Testis (tissue), 3 donors: ENCODE results near the gene ADK. TPM values are rescaled to one million over a fixed set of nuclear protein-coding genes. Genes with fewer than 3 reads are reported as not detected.

ENCODE experiments used
- DNase-seq: peaks from one replicate; pipeline ENCODE4 v3.0.0-alpha.2; 2019
- H3K27ac ChIP-seq, 2 donors: fragments of 200-600 bp; sonication (generic); one replicate each; pipeline ENCODE4 v1.5.1; 2019
- H3K27me3 ChIP-seq: fragments of 200-600 bp; sonication (generic); one replicate; pipeline ENCODE4 v1.5.1; 2019
- H3K36me3 ChIP-seq: fragments of 200-600 bp; sonication (generic); one replicate; pipeline ENCODE4 v1.5.1; 2017; ENCODE audit warnings: low read depth; ENCODE audit errors: missing control alignments
- H3K4me1 ChIP-seq: fragments of 200-600 bp; sonication (generic); one replicate; pipeline ENCODE4 v1.5.1; 2019
- H3K4me3 ChIP-seq, 2 donors: fragments of 200-600 bp; sonication (generic); one replicate each; pipeline ENCODE4 v1.5.1; 2017 to 2019
- H3K9me3 ChIP-seq: fragments of 200-600 bp; sonication (generic); one replicate; pipeline ENCODE4 v1.5.1; 2017
- POLR2A ChIP-seq: fragments of 450-650 bp; IDR thresholded peaks from one replicate; pipeline ENCODE4 v1.6.1; 2017; ENCODE audit warnings: antibody characterized with exemption, mild to moderate bottlenecking, moderate library complexity
- WGBS, 2 donors: methylation state at CpG; one replicate each; pipeline ENCODE4 v1.1.5; 2018; 5-methylcytosine and 5-hydroxymethylcytosine counted together
- intact Hi-C: fragments of 100-400 bp; cut with DNase I; formaldehyde crosslinking; loops from one replicate; pipeline ENCODE4 v1.15.1; 2023; ENCODE audit warnings: low total_unique reads
- polyA plus RNA-seq: library from polyadenylated mRNA; stranded (reverse); fragments of 350-450 nt; fragmentation: Illumina TruSeq; extraction: RNeasy Lipid Tissue Mini Kit (QIAGEN cat#74804); gene quantifications from one replicate; pipeline ENCODE4 v1.2.3, GENCODE V29; 2014; ENCODE audit warnings: low read depth, low replicate concordance; ENCODE audit not compliant: insufficient read depth
- total RNA-seq, 2 donors: library from RNA; depleted of rRNA; stranded (reverse); fragments of >200 nt; gene quantifications; one replicate each; pipeline ENCODE4 v1.2.3, GENCODE V29; 2016
- TF ChIP-seq, protein P1 (sequence below), 3 experiments: fragments of 450-650 bp in 2 of 3; fragments of 200-600 bp in 1 of 3; sonication (generic) in 1 of 3; IDR thresholded peaks; one replicate each; pipeline ENCODE4 v1.5.1; 2016 to 2019; ENCODE audit warnings: antibody characterized with exemption in 3 of 3, mild to moderate bottlenecking in 2 of 3, moderate library complexity in 1 of 3

ADK gene
- total and polyA plus RNA-seq, 3 donors from 2014 or later = 23.3 to 61.8 (median 55.3) TPM

GRCh38 chr10:74332398-74332797 is 181.4 kb downstream of the ADK start:
- intact Hi-C loops = no loop called here
- no peak overlapping the region for H3K27ac ChIP-seq
- TF ChIP-seq POLR2A = no peak
- TF ChIP-seq, protein P1, sequence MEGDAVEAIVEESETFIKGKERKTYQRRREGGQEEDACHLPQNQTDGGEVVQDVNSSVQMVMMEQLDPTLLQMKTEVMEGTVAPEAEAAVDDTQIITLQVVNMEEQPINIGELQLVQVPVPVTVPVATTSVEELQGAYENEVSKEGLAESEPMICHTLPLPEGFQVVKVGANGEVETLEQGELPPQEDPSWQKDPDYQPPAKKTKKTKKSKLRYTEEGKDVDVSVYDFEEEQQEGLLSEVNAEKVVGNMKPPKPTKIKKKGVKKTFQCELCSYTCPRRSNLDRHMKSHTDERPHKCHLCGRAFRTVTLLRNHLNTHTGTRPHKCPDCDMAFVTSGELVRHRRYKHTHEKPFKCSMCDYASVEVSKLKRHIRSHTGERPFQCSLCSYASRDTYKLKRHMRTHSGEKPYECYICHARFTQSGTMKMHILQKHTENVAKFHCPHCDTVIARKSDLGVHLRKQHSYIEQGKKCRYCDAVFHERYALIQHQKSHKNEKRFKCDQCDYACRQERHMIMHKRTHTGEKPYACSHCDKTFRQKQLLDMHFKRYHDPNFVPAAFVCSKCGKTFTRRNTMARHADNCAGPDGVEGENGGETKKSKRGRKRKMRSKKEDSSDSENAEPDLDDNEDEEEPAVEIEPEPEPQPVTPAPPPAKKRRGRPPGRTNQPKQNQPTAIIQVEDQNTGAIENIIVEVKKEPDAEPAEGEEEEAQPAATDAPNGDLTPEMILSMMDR (IDR thresholded peaks at IDR 0.05) = no peak
- DNase-seq = no peak
- no peaks in the 10 kb centered on the region for H3K36me3 ChIP-seq
- no peaks in the 10 kb centered on the region for H3K9me3 ChIP-seq
- H3K4me1 ChIP-seq = no peaks in the 10 kb centered on the region
- H3K27me3 ChIP-seq = no peaks in the 10 kb centered on the region
- no peak overlapping the region for H3K4me3 ChIP-seq

DNA sequence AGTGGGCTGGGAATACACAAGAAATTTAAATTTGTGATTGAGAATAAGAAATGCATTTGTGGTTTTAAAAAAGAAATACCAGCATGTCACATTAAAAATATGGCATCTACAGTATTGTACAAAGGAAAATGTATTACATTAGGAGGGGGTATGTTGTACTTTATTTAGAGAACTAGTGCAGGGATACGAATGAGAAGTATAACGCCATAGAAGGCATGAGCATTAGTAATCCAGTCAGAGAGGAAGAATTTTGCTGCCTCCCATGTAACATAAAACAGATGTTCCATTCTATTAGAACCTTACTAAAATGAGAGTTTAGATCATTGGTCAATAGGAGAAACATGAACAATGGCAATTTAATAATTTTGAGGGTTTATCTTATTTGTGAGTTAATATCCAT is 182.2 kb downstream of the ADK start:
- Histone ChIP-seq H3K4me1 (no peaks in the 10 kb centered on the region), H3K36me3 (no peaks in the 10 kb centered on the region), H3K4me3 (no peak overlapping the region), H3K27ac (no peak overlapping the region), H3K9me3 (no peaks in the 10 kb centered on the region), H3K27me3 (no peaks in the 10 kb centered on the region)
- TF ChIP-seq, protein P1 (IDR thresholded peaks at IDR 0.05) = no peak
- TF ChIP-seq POLR2A = no peak
- WGBS, 2 donors = 92 to 96% methylated on average over 2 of the region's 2 CpGs
- intact Hi-C loops = no loop called here
- DNase-seq = no peak

DNA sequence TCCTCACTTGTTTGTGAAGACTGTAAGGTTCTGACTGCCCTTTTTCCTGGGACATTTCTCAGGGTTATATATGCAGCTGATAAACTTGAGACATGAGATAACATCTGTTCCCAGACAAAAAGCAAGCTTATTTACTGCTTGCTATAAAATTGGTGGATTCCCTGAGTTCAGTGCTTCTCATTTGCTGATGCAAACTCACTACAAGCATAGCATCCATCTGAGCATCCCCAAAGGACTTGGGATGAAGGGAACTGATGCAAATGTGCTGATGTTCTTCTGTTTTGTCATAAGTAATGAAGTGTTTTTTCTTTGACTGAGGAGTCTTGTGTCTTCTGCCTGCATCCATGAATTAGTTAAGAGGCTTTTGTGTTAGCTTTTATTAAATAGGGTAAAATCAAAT is 183.2 kb downstream of the ADK start:
- DNase-seq = no peak
- Histone ChIP-seq H3K9me3 (no peaks in the 10 kb centered on the region), H3K27ac (no peak overlapping the region), H3K4me1 (no peaks in the 10 kb centered on the region), H3K27me3 (no peaks in the 10 kb centered on the region), H3K36me3 (no peaks in the 10 kb centered on the region), H3K4me3 (no peak overlapping the region)
- no peak for TF ChIP-seq POLR2A
- TF ChIP-seq, protein P1 (IDR thresholded peaks at IDR 0.05) = no peak
- intact Hi-C loops = no loop called here

GRCh38 chr10:74335501-74335900 is 184.5 kb downstream of the ADK start:
- intact Hi-C loops = no loop called here
- Histone ChIP-seq H3K4me1 (no peaks in the 10 kb centered on the region), H3K27ac (no peak overlapping the region), H3K36me3 (no peaks in the 10 kb centered on the region), H3K4me3 (no peak overlapping the region), H3K9me3 (no peaks in the 10 kb centered on the region), H3K27me3 (no peaks in the 10 kb centered on the region)
- no peak for TF ChIP-seq POLR2A
- TF ChIP-seq, protein P1 (IDR thresholded peaks at IDR 0.05) = no peak
- DNase-seq = no peak
- WGBS, 2 donors = 61 to 88% methylated on average over 1 of the region's 1 CpG

DNA sequence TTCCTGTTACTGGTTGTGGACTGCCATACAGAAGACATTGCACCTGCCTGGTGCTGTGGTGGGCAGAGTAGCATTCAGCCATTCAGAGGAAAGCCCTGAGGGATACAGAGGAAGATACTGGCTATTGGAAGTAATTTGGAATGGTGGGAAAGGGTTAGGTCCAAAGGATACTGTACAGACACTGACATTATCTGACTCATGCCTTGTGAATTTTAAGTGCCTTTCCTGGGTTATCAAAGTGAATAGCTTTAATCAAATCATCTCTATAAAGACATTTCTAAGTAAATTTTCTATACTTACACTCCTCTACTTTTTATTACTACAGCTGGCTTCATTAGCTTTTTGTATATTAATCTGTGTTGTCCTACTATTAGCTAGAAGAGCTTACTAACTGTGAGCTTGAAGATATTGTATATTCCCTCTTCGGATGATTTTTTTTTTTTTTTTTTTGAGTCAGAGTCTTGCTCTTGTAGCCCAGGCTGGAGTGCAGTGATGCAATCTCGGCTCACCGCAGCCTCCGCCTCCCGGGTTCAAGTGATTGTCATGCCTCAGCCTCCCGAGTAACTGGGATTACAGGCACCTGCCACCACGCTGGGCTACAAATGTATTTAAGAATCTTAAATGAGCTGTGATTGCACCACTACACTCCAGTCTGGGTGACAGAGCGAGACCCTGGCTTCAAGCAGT is 186.5 kb downstream of the ADK start:
- Histone ChIP-seq H3K4me3 (no peak overlapping the region), H3K4me1 (no peaks in the 10 kb centered on the region), H3K27me3 (no peaks in the 10 kb centered on the region), H3K27ac (no peak overlapping the region), H3K9me3 (no peaks in the 10 kb centered on the region), H3K36me3 (no peaks in the 10 kb centered on the region)
- no peak for TF ChIP-seq POLR2A
- no peak for DNase-seq
- WGBS, 2 donors = 95 to 96% methylated on average over 8 of the region's 8 CpGs
- intact Hi-C loops = no loop called here
